ENCODE data around the gene HSH2D. TPM values are rescaled to one million over a fixed set of nuclear protein-coding genes. Genes with fewer than 3 reads are reported as not detected.

HSH2D gene
- total and polyA plus RNA-seq, 9 of the 15 experiments (the other 6 are each of a cell fraction or from before 2014, with no cell fraction given) = 0.03 to 1.1 (median 0.35) TPM; not detected in 1

DNA sequence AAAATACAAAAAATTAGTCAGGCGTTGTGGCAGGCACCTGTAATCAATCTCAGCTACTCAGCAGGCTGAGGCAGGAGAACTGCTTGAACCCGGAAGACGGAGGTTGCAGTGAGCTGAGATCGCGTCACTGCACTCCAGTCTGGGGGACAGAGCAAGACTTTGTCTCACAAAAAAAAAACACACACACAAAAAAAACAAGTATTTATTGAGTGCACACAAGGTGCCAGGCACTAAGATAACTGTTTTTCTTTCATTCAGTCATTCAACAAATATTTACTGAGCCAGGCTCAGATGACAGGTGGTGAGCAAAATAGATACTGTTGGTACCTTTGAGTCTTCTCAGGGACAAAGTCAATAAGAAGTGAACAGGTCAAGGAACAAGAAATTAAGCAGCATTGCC is 23.6 kb downstream of the HSH2D start (continued):
- TF ChIP-seq, protein P1, sequence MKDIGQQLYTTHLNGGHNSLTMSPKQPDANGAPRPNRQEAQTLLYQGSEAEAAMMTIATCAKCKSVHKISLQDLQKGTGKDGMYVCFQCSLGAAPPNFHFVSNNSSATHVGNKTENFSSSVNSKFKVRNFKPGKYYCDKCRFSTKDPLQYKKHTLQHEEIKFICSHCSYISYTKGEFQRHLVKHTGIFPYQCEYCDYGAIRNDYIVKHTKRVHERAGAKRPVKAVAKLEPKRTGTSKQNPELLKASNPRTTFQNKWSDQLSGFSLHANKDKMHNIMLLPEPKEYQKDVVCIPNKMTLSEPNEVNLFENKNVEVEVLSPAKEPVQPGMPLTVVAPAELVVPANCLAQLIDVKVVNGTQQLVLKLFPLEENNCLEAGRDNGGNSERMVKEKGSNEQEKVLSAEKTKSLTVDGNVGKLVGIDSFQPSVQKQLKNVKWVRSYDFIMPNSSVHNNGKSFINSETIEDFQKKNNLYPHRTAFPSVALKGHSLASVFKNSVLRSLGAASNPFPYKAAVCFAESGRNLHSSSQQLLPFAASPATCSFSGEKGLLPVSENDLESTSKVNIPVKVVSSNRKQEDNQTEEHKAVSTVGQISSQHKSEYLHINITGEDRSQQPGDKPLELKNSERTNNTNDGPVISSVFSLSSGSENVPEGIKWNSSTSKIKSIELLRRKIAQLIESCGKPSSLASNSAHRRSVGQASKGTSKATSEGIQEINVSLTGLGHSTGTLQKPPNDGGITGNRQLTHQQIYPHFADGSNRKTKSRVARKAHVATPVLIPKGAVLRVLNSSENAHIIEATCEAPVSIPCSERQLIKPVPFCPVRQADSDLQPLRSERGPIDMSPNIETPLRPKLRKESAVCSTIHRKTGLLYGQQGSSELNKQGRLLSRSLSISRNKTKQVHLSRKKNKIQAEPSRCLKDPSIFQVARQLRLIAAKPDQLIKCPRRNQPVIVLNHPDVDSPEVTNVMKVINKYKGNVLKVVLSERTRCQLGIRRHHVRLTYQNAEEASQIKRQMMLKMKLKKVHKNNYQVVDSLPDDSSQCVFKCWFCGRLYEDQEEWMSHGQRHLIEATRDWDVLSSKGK (CRISPR knock-in tag; IDR thresholded peaks at IDR 0.05) = no peak
- TF ChIP-seq HNRNPUL1 (IDR thresholded peaks at IDR 0.05; ENCODE audit: low read length) (no peak), NR2F6 (CRISPR knock-in tag; IDR thresholded peaks at IDR 0.05) (no peak), YY1 (IDR thresholded peaks at IDR 0.05; ENCODE audit: borderline replicate concordance in 1 of 3, control insufficient read depth in 1 of 3, extremely low read depth in 1 of 3, insufficient read depth in 3 of 3, insufficient read length in 1 of 3, insufficient replicate concordance in 2 of 3, low read depth in 1 of 3, low read length in 2 of 3) (no peak), MYNN (IDR thresholded peaks at IDR 0.05) (no peak), MYNN (CRISPR knock-in tag; IDR thresholded peaks at IDR 0.05) (no peak), HDAC3 (IDR thresholded peaks at IDR 0.05; ENCODE audit: borderline replicate concordance, partially characterized antibody) (no peak), KDM1A (IDR thresholded peaks at IDR 0.05) (no peak), EHMT2 (IDR thresholded peaks at IDR 0.05) (no peak), MCM2 (IDR thresholded peaks at IDR 0.05; ENCODE audit: low read depth) (no peak), SIRT6 (IDR thresholded peaks at IDR 0.05; ENCODE audit: low read depth, low read length) (no peak)
- TF ChIP-seq, protein P2, sequence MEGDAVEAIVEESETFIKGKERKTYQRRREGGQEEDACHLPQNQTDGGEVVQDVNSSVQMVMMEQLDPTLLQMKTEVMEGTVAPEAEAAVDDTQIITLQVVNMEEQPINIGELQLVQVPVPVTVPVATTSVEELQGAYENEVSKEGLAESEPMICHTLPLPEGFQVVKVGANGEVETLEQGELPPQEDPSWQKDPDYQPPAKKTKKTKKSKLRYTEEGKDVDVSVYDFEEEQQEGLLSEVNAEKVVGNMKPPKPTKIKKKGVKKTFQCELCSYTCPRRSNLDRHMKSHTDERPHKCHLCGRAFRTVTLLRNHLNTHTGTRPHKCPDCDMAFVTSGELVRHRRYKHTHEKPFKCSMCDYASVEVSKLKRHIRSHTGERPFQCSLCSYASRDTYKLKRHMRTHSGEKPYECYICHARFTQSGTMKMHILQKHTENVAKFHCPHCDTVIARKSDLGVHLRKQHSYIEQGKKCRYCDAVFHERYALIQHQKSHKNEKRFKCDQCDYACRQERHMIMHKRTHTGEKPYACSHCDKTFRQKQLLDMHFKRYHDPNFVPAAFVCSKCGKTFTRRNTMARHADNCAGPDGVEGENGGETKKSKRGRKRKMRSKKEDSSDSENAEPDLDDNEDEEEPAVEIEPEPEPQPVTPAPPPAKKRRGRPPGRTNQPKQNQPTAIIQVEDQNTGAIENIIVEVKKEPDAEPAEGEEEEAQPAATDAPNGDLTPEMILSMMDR (IDR thresholded peaks at IDR 0.05 in 2 of 3, conservative IDR thresholded peaks at IDR 0.05 in 1 of 3; ENCODE audit: insufficient read depth in 2 of 3, low read depth in 1 of 3, low read length in 3 of 3) = no peak
- TF ChIP-seq, protein P3, sequence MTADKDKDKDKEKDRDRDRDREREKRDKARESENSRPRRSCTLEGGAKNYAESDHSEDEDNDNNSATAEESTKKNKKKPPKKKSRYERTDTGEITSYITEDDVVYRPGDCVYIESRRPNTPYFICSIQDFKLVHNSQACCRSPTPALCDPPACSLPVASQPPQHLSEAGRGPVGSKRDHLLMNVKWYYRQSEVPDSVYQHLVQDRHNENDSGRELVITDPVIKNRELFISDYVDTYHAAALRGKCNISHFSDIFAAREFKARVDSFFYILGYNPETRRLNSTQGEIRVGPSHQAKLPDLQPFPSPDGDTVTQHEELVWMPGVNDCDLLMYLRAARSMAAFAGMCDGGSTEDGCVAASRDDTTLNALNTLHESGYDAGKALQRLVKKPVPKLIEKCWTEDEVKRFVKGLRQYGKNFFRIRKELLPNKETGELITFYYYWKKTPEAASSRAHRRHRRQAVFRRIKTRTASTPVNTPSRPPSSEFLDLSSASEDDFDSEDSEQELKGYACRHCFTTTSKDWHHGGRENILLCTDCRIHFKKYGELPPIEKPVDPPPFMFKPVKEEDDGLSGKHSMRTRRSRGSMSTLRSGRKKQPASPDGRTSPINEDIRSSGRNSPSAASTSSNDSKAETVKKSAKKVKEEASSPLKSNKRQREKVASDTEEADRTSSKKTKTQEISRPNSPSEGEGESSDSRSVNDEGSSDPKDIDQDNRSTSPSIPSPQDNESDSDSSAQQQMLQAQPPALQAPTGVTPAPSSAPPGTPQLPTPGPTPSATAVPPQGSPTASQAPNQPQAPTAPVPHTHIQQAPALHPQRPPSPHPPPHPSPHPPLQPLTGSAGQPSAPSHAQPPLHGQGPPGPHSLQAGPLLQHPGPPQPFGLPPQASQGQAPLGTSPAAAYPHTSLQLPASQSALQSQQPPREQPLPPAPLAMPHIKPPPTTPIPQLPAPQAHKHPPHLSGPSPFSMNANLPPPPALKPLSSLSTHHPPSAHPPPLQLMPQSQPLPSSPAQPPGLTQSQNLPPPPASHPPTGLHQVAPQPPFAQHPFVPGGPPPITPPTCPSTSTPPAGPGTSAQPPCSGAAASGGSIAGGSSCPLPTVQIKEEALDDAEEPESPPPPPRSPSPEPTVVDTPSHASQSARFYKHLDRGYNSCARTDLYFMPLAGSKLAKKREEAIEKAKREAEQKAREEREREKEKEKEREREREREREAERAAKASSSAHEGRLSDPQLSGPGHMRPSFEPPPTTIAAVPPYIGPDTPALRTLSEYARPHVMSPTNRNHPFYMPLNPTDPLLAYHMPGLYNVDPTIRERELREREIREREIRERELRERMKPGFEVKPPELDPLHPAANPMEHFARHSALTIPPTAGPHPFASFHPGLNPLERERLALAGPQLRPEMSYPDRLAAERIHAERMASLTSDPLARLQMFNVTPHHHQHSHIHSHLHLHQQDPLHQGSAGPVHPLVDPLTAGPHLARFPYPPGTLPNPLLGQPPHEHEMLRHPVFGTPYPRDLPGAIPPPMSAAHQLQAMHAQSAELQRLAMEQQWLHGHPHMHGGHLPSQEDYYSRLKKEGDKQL (CRISPR knock-in tag; IDR thresholded peaks at IDR 0.05; ENCODE audit: borderline replicate concordance) = no peak
- TF ChIP-seq, protein P4, sequence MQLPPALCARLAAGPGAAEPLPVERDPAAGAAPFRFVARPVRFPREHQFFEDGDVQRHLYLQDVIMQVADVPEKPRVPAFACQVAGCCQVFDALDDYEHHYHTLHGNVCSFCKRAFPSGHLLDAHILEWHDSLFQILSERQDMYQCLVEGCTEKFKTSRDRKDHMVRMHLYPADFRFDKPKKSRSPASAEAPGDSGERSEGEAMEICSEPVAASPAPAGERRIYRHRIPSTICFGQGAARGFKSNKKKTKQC (CRISPR knock-in tag; IDR thresholded peaks at IDR 0.05) = no peak

Measured in K562 (cell line).